Measurements from ENCODE around the gene NRG2.

Gene NRG2

DNA sequence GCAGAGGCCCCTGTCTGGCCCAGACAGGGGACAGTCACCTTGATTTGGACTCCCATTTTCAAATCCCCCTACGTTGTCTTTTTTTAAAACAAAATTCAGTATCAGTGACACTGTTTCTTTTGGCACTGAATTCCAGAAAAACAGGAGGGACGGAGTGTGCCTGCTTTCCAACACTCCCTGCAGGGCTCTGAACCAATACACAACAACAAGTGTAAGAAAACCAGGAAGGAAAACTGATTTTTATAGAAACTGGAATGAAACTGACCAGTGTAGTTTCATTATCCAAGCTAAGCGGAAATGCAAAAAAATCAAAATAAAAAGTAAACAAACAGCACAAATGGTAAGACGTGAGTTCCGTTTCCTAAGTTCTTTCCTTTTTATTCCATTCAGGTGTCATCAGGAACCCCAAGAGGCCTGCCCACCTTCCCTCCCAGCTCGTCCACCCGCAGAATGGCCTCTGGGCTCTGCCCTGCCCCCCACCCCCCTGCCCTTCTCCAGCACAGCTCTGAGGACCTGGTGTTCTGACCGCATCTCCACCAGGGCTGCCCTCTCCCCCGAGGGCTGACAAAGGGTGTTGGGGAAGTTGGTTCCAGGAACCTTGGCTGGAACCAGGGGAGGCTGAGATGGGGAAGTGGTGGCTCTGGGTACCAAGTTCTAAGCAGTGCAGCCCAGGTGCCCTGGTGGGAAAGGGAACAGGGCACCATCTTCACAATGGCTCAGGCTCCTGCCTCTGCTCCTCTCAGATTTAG lies 173.9 kb downstream of the NRG2 start:
- TF ChIP-seq EZH2phosphoT487 (conservative IDR thresholded peaks at IDR 0.05; ENCODE audit: low read length), result no peak
- TF ChIP-seq, protein P1, sequence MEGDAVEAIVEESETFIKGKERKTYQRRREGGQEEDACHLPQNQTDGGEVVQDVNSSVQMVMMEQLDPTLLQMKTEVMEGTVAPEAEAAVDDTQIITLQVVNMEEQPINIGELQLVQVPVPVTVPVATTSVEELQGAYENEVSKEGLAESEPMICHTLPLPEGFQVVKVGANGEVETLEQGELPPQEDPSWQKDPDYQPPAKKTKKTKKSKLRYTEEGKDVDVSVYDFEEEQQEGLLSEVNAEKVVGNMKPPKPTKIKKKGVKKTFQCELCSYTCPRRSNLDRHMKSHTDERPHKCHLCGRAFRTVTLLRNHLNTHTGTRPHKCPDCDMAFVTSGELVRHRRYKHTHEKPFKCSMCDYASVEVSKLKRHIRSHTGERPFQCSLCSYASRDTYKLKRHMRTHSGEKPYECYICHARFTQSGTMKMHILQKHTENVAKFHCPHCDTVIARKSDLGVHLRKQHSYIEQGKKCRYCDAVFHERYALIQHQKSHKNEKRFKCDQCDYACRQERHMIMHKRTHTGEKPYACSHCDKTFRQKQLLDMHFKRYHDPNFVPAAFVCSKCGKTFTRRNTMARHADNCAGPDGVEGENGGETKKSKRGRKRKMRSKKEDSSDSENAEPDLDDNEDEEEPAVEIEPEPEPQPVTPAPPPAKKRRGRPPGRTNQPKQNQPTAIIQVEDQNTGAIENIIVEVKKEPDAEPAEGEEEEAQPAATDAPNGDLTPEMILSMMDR (IDR thresholded peaks at IDR 0.05; ENCODE audit: insufficient read depth, low read length, poor library complexity, severe bottlenecking), result no peak
- no peaks in the 10 kb centered on the region for H3K27me3 ChIP-seq (ENCODE audit: low read length)

DNA sequence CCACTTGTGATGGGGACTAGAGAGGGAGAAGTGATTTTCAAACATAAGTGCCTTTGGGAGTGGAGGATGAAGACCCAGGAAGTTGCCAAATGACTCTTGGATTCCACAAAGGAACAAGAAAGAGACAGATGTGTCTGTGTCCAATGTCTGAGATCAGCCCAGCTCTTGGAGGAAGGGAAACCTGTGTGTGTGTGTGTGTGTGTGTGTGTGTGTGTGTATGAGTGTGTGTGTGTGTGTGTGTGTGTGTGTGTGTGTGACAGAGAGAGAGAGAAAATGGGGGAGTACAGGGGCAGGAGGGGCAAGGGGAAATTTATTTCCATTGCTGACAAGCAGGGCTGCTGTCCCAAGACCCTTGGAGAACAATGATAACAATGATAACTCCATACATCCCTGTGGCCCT lies 175.5 kb downstream of the NRG2 start:
- Histone ChIP-seq H2AFZ (ENCODE audit: low read depth, low read length, severe bottlenecking) (no peak overlapping the region), H3K4me2 (ENCODE audit: low read depth, low read length, poor library complexity, severe bottlenecking) (no peak overlapping the region), H3K9me3 (ENCODE audit: insufficient read depth, low read length) (no peaks in the 10 kb centered on the region), H3K36me3 (ENCODE audit: low read length) (no peaks in the 10 kb centered on the region), H3F3A (ENCODE audit: insufficient read depth) (no peaks in the 10 kb centered on the region), H3K4me3 (ENCODE audit: insufficient read depth, low read length, poor library complexity, severe bottlenecking) (no peak overlapping the region), H3K79me2 (ENCODE audit: insufficient read depth, low read length) (no peaks in the 10 kb centered on the region), H3K9me2 (replicated peaks; ENCODE audit: insufficient read depth, low read length) (no peaks in the 10 kb centered on the region), H3K9ac (ENCODE audit: low read length) (no peak overlapping the region), H3K27ac (ENCODE audit: low read depth, low read length) (no peak overlapping the region), H4K20me1 (ENCODE audit: low read depth, low read length) (no peaks in the 10 kb centered on the region), H3K27me3 (ENCODE audit: low read length) (no peaks in the 10 kb centered on the region)
- TF ChIP-seq, protein P1 (IDR thresholded peaks at IDR 0.05; ENCODE audit: insufficient read depth, low read length, poor library complexity, severe bottlenecking), result no peak
- TF ChIP-seq EZH2phosphoT487 (conservative IDR thresholded peaks at IDR 0.05; ENCODE audit: low read length), result no peak

More for the DNA sequence above, 173.9 kb downstream of the NRG2 start:
- H3K9me3 ChIP-seq (ENCODE audit: insufficient read depth, low read length), result no peaks in the 10 kb centered on the region
- H3K9ac ChIP-seq (ENCODE audit: low read length), result no peak overlapping the region
- H2AFZ ChIP-seq (ENCODE audit: low read depth, low read length, severe bottlenecking), result no peak overlapping the region
- no peaks in the 10 kb centered on the region for H3K79me2 ChIP-seq (ENCODE audit: insufficient read depth, low read length)
- H3K4me3 ChIP-seq (ENCODE audit: insufficient read depth, low read length, poor library complexity, severe bottlenecking), result no peak overlapping the region
- H3K4me2 ChIP-seq (ENCODE audit: low read depth, low read length, poor library complexity, severe bottlenecking), result no peak overlapping the region
- H3K9me2 ChIP-seq (replicated peaks; ENCODE audit: insufficient read depth, low read length), result no peaks in the 10 kb centered on the region
- H3K27ac ChIP-seq (ENCODE audit: low read depth, low read length), result no peak overlapping the region
- no peaks in the 10 kb centered on the region for H4K20me1 ChIP-seq (ENCODE audit: low read depth, low read length)
- no peaks in the 10 kb centered on the region for H3K36me3 ChIP-seq (ENCODE audit: low read length)
- H3F3A ChIP-seq (ENCODE audit: insufficient read depth), result no peaks in the 10 kb centered on the region

DNA sequence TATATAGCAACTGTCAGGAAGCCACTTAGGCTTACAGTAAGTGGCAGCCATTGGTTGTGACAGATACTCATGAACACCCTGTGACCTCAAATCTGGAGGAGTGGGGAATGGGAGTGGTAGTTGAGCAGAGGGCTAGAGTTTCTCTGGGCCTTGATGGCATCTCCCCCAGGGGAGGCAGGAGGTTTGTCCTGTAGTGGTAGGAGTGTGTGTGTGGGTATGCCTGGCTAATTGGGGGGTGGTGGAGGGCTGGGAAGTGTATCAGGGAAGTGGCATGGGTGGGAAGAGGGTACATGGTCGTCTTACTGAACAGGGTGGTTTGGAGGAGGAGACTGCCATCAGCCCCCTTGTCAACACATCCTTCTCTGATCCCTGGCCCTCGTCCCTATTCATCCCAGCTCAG lies 176.0 kb downstream of the NRG2 start:
- no peaks in the 10 kb centered on the region for H3K27me3 ChIP-seq (ENCODE audit: low read length)
- H3K4me2 ChIP-seq (ENCODE audit: low read depth, low read length, poor library complexity, severe bottlenecking), result no peak overlapping the region
- no peak overlapping the region for H3K4me3 ChIP-seq (ENCODE audit: insufficient read depth, low read length, poor library complexity, severe bottlenecking)
- H4K20me1 ChIP-seq (ENCODE audit: low read depth, low read length), result no peaks in the 10 kb centered on the region
- no peaks in the 10 kb centered on the region for H3K9me2 ChIP-seq (replicated peaks; ENCODE audit: insufficient read depth, low read length)
- H3K27ac ChIP-seq (ENCODE audit: low read depth, low read length), result no peak overlapping the region
- H3K9ac ChIP-seq (ENCODE audit: low read length), result no peak overlapping the region
- no peaks in the 10 kb centered on the region for H3F3A ChIP-seq (ENCODE audit: insufficient read depth)
- no peaks in the 10 kb centered on the region for H3K9me3 ChIP-seq (ENCODE audit: insufficient read depth, low read length)
- no peaks in the 10 kb centered on the region for H3K79me2 ChIP-seq (ENCODE audit: insufficient read depth, low read length)
- TF ChIP-seq, protein P1 (IDR thresholded peaks at IDR 0.05; ENCODE audit: insufficient read depth, low read length, poor library complexity, severe bottlenecking), result no peak
- TF ChIP-seq EZH2phosphoT487 (conservative IDR thresholded peaks at IDR 0.05; ENCODE audit: low read length), result no peak
- no peak overlapping the region for H2AFZ ChIP-seq (ENCODE audit: low read depth, low read length, severe bottlenecking)
- no peaks in the 10 kb centered on the region for H3K36me3 ChIP-seq (ENCODE audit: low read length)
